Neuronal stem cell (in vitro differentiated cells): ENCODE data around the gene FERMT3. TPM values are rescaled to one million over a fixed set of nuclear protein-coding genes. Genes with fewer than 3 reads are reported as not detected.
"Not testable (repeated sequence)": the region's sequence is repeated elsewhere in the genome, so short reads cannot be mapped to it uniquely, and the experiment has no call there.

Source experiments
- DNase-seq: peaks from one replicate; pipeline ENCODE4 v3.0.0-alpha.2; 2013; ENCODE audit warnings: low spot score
- H2AFZ ChIP-seq: one replicate; pipeline ENCODE4 v1.6.1; 2013; ENCODE audit warnings: mild to moderate bottlenecking, low read length, inconsistent platforms
- H2AK5ac ChIP-seq: 2 replicates; pipeline ENCODE4 v1.6.1; 2013; ENCODE audit warnings: low read depth, mild to moderate bottlenecking, inconsistent platforms, low read length, moderate library complexity, mixed read lengths
- H2BK120ac ChIP-seq: 2 replicates; pipeline ENCODE4 v1.6.1; 2013; ENCODE audit warnings: low read depth, mild to moderate bottlenecking, inconsistent platforms, low read length, moderate library complexity, mixed read lengths
- H2BK12ac ChIP-seq: one replicate; pipeline ENCODE4 v1.6.1; 2013; ENCODE audit warnings: low read length, inconsistent platforms
- H2BK15ac ChIP-seq: 2 replicates; pipeline ENCODE4 v1.6.1; 2013; ENCODE audit warnings: mild to moderate bottlenecking, low read length, inconsistent platforms, mixed read lengths
- H2BK5ac ChIP-seq: one replicate; pipeline ENCODE4 v1.6.1; 2013; ENCODE audit warnings: inconsistent platforms, mild to moderate bottlenecking, low read length, moderate library complexity
- H3K14ac ChIP-seq: one replicate; pipeline ENCODE4 v1.6.1; 2013; ENCODE audit warnings: low read length, inconsistent platforms
- H3K18ac ChIP-seq: 2 replicates; pipeline ENCODE4 v1.6.1; 2013; ENCODE audit warnings: low read length, inconsistent platforms
- H3K23ac ChIP-seq: 2 replicates; pipeline ENCODE4 v1.6.1; 2013; ENCODE audit warnings: low read depth, mild to moderate bottlenecking, mixed read lengths, low read length, inconsistent platforms; ENCODE audit not compliant: poor library complexity
- H3K27ac ChIP-seq: replicated peaks from 3 replicates; pipeline ENCODE4 v1.5.1; 2013; ENCODE audit warnings: low read length, inconsistent platforms
- H3K27me3 ChIP-seq, 3 experiments: 2 replicates each; pipeline ENCODE4 v1.6.1; 2013; ENCODE audit warnings: low read length in 3 of 3, mild to moderate bottlenecking in 2 of 3, inconsistent platforms in 1 of 3, low read depth in 1 of 3, mixed read lengths in 1 of 3, moderate library complexity in 1 of 3; ENCODE audit not compliant: control insufficient read depth in 3 of 3, insufficient read depth in 3 of 3
- H3K36me3 ChIP-seq, 2 donors: replicated peaks in 1 of 2; 2 replicates each; pipeline ENCODE4 v1.6.1; 2013; ENCODE audit warnings: low read length in 2 of 2; ENCODE audit not compliant: control insufficient read depth in 2 of 2, insufficient read depth in 2 of 2
- H3K4ac ChIP-seq: 2 replicates; pipeline ENCODE4 v1.6.1; 2013; ENCODE audit warnings: inconsistent platforms, mild to moderate bottlenecking, low read length, moderate library complexity
- H3K4me1 ChIP-seq, 2 donors: 1 replicate in 1 of 2; 2 replicates in 1 of 2; pipeline ENCODE4 v1.6.1; 2013; ENCODE audit warnings: low read length in 2 of 2, low read depth in 1 of 2; ENCODE audit not compliant: control insufficient read depth in 2 of 2, insufficient read depth in 1 of 2
- H3K4me2 ChIP-seq: one replicate; pipeline ENCODE4 v1.6.1; 2013; ENCODE audit warnings: mild to moderate bottlenecking, low read length, inconsistent platforms; ENCODE audit not compliant: insufficient read depth, poor library complexity, severe bottlenecking
- H3K4me3 ChIP-seq, 2 donors: 2 replicates each; pipeline ENCODE4 v1.5.1; 2013; ENCODE audit warnings: low read length in 2 of 2, mild to moderate bottlenecking in 2 of 2, inconsistent platforms in 1 of 2, moderate library complexity in 1 of 2
- H3K79me1 ChIP-seq: one replicate; pipeline ENCODE4 v1.6.1; 2013; ENCODE audit warnings: low read depth, mild to moderate bottlenecking, inconsistent platforms, low read length, moderate library complexity
- H3K9ac ChIP-seq: one replicate; pipeline ENCODE4 v1.6.1; 2013; ENCODE audit warnings: mild to moderate bottlenecking, low read depth, low read length, inconsistent platforms; ENCODE audit not compliant: poor library complexity
- H3K9me3 ChIP-seq, 2 donors: replicated peaks in 1 of 2; 2 replicates each; pipeline versions ENCODE3 to v1.6.1; 2013; ENCODE audit warnings: low read length in 2 of 2, mild to moderate bottlenecking in 2 of 2, inconsistent platforms in 1 of 2, low read depth in 1 of 2, mixed read lengths in 1 of 2, moderate library complexity in 1 of 2; ENCODE audit not compliant: control insufficient read depth in 2 of 2, insufficient read depth in 1 of 2
- H4K8ac ChIP-seq: one replicate; pipeline ENCODE4 v1.6.1; 2013; ENCODE audit warnings: low read depth, mild to moderate bottlenecking, inconsistent platforms, low read length, moderate library complexity
- H4K91ac ChIP-seq: one replicate; pipeline ENCODE4 v1.6.1; 2013; ENCODE audit warnings: low read length, low read depth, mild to moderate bottlenecking, inconsistent platforms; ENCODE audit not compliant: poor library complexity
- WGBS, 2 donors: extraction: QIAGEN DNeasy Blood & Tissue Kit; methylation state at CpG; one replicate each; pipeline ENCODE4 v1.1.7; 2013; ENCODE audit warnings: missing lambda C conversion rate in 2 of 2, mixed read lengths in 1 of 2; ENCODE audit not compliant: insufficient read length in 2 of 2, insufficient replicate concordance in 1 of 2; ENCODE audit errors: extremely low coverage in 2 of 2; 5-methylcytosine and 5-hydroxymethylcytosine counted together
- polyA plus RNA-seq, 2 experiments: library from polyadenylated mRNA; stranded (reverse); fragments of 200-250 nt; gene quantifications; one replicate each; pipeline ENCODE4 v1.2.3, GENCODE V29; 2013

Gene FERMT3
- polyA plus RNA-seq (2013, experiment 1 of 2), result 0.32 TPM
- polyA plus RNA-seq (2013, experiment 2 of 2), result 0.44 TPM

DNA sequence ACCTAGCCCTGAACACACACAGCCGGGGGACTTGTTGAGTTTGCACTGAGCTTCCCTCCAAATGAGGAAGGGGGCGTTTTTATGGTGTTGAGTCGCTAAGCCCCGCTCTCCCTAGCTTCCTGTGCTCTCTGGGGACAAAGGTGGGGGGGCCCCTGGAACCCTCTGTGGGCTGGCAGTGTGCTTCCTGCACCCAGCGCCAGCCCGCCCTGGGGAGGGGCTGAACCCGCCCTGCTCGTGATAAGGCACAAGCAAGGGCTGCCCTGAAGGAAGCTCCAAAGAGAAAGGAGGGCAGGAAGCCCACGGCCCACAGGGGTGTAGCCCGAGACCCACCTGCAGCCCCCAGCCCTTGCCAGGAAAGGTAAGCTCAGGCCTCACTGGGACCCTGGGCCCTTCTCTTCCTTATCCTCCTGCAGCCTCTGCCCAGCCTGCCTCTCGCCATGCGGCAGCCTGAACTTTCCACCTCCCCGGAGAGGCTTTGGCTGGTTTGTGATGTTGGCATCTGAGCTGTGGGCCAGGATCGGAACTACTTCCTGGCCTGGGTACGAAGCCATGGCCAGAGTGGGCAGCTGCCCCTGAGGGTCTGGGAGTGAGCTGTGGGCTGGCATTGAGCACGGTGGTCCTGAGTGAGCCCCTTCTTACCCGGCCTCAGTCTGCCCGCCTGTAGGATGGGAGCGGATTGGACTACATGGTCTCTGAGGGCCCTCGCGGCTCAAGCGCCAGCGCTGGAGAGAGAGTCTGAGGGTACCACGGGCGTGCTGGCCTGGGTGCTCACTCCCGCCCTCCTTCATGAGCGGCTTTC lies at the start of gene FERMT3:
Gene FERMT3 (plus strand): TSS at position 265 of the 799 bp plus-strand sequence. CDS start 644 bp downstream, outside the sequence.
- Histone ChIP-seq H2AFZ (peak within 1 kb of the TSS; percentile 31), H2AK5ac (no peak within 1 kb of the TSS), H3K4me3 (no peak within 1 kb of the TSS), H3K18ac (peak within 1 kb of the TSS; percentile 38), H3K4ac (no peak within 1 kb of the TSS), H3K27ac (peak within 1 kb of the TSS; percentile 26), H2BK120ac (no peak within 1 kb of the TSS), H3K9ac (no peak within 1 kb of the TSS), H2BK12ac (peak within 1 kb of the TSS; percentile 22), H3K23ac (peak within 1 kb of the TSS; percentile 85), H2BK15ac (no peak within 1 kb of the TSS), H3K14ac (no peak within 1 kb of the TSS), H3K36me3 (peaks cover 44 to 54% of the 10 kb centered on the region in 2 donors), H3K79me1 (peaks cover 2% of the 10 kb centered on the region), H4K8ac (no peak within 1 kb of the TSS), H3K4me1 (peaks cover 6 to 11% of the 10 kb centered on the region in 2 donors), H3K4me2 (no peak within 1 kb of the TSS), H3K9me3 (peaks cover 0 to 3% of the 10 kb centered on the region in 2 donors), H3K27me3 (no peaks in the 10 kb centered on the region), H2BK5ac (peak within 1 kb of the TSS; percentile 80), H4K91ac (no peak within 1 kb of the TSS)
- no CpG with 5 or more reads among the region's 27 CpGs for WGBS, 2 donors
- DNase-seq, result no peak

- Histone ChIP-seq H2AFZ (no peak overlapping the region), H2BK5ac (no peak overlapping the region), H2BK120ac (no peak overlapping the region), H3K27me3 (no peaks in the 10 kb centered on the region), H3K27ac (no peak overlapping the region), H4K8ac (no peak overlapping the region), H3K4me2 (no peak overlapping the region), H3K79me1 (peaks cover 2% of the 10 kb centered on the region), H3K9me3 (no peaks in the 10 kb centered on the region), H2BK12ac (no peak overlapping the region), H3K4ac (no peak overlapping the region), H2BK15ac (no peak overlapping the region), H3K36me3 (no peaks in the 10 kb centered on the region), H3K4me1 (peaks cover 0 to 14% of the 10 kb centered on the region in 2 donors), H3K9ac (no peak overlapping the region), H3K23ac (no peak overlapping the region), H3K4me3 (no peak overlapping the region), H3K18ac (no peak overlapping the region), H4K91ac (no peak overlapping the region), H3K14ac (no peak overlapping the region), H2AK5ac (no peak overlapping the region)
- no CpG with 5 or more reads among the region's 17 CpGs for WGBS, 2 donors
- no peak for DNase-seq
Observed at GRCh38 chr11:64157631-64158394, 48.7 kb upstream of the FERMT3 start.

DNA sequence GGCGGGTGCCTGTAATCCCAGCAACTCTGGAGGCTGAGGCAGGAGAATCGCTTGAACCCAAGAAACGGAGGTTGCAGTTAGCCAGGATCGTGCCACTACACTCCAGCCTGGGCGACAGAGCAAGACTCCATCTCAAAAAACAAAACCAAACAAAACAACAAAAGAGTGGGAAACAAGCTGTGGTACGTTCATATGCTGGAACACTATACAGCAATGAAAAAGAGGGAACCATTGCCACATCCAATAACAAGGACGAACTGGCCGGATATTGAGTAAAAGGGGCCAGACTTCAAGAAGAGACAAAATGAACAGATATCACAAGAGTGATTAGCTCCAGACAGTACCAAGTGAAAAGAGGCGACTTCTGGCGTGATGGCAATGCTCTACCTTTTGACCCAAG lies 45.5 kb upstream of the FERMT3 start:
- no peak overlapping the region for H2BK120ac ChIP-seq

DNA sequence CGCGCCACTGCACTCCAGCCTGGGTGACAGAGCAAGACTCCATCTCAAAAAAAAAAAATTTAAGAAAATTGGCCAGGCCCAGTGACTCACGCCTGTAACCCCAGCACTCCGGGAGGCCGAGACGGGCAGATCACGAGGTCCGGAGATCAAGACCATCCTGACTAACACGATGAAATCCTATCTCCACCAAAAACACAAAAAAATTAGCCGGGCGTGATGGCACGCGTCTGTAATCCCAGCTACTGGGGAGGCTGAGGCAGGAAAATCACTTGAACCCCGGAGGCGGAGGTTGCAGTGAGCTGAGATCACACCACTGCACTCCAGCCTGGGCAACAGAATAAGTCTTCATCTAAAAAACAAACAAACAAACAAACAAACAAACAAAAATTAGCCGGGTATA lies 43.8 kb upstream of the FERMT3 start:
- H4K91ac ChIP-seq, H3K27me3 ChIP-seq, H2BK5ac ChIP-seq, H3K27ac ChIP-seq, H4K8ac ChIP-seq, H3K36me3 ChIP-seq, H3K18ac ChIP-seq, H2AFZ ChIP-seq, H3K14ac ChIP-seq, H3K79me1 ChIP-seq, H3K4me3 ChIP-seq, H3K9me3 ChIP-seq, H2BK120ac ChIP-seq, H3K4me2 ChIP-seq, H3K9ac ChIP-seq, H2BK12ac ChIP-seq, H3K4ac ChIP-seq, H2AK5ac ChIP-seq, H2BK15ac ChIP-seq, DNase-seq, H3K23ac ChIP-seq: not testable (repeated sequence)
- no CpG with 5 or more reads among the region's 16 CpGs for WGBS, 2 donors
- peaks cover 8 to 12% of the 10 kb centered on the region in 2 donors for H3K4me1 ChIP-seq

More for the DNA sequence above, 45.5 kb upstream of the FERMT3 start:
- no peak overlapping the region for H2AFZ ChIP-seq
- H2AK5ac ChIP-seq, result no peak overlapping the region
- H3K79me1 ChIP-seq, result peaks cover 2% of the 10 kb centered on the region
- H4K8ac ChIP-seq, result no peak overlapping the region
- H3K4me1 ChIP-seq, result peaks cover 7% of the 10 kb centered on the region in 2 donors
- no peak overlapping the region for H4K91ac ChIP-seq
- H3K4ac ChIP-seq, result no peak overlapping the region
- no peaks in the 10 kb centered on the region for H3K36me3 ChIP-seq
- H2BK15ac ChIP-seq, result no peak overlapping the region
- H3K9me3 ChIP-seq, result no peaks in the 10 kb centered on the region
- no peak overlapping the region for H3K4me3 ChIP-seq
- H2BK12ac ChIP-seq, result no peak overlapping the region
- H2BK5ac ChIP-seq, result no peak overlapping the region
- no peak overlapping the region for H3K9ac ChIP-seq
- WGBS, 2 donors, result no CpG with 5 or more reads among the region's 10 CpGs
- no peak overlapping the region for H3K23ac ChIP-seq
- no peaks in the 10 kb centered on the region for H3K27me3 ChIP-seq
- H3K14ac ChIP-seq, result no peak overlapping the region
- no peak overlapping the region for H3K27ac ChIP-seq
- DNase-seq, result no peak
- H3K4me2 ChIP-seq, result no peak overlapping the region
- no peak overlapping the region for H3K18ac ChIP-seq
